Astrocyte (in vitro differentiated cells and primary cell): ENCODE measurements around the gene EMC8.

Experiments
- CTCF ChIP-seq: IDR thresholded peaks from 2 replicates; pipeline ENCODE4 v1.5.1; 2011; ENCODE audit warnings: low read depth, mild to moderate bottlenecking, inconsistent platforms, low read length, moderate library complexity; ENCODE audit not compliant: insufficient read depth
- EZH2 ChIP-seq: IDR thresholded peaks from 2 replicates; pipeline ENCODE4 v1.6.1; 2012; ENCODE audit warnings: mild to moderate bottlenecking, low read length, inconsistent platforms; ENCODE audit not compliant: insufficient read depth

GRCh38 chr16:85845266-85845665, 45.9 kb upstream of the EMC8 start:
- TF ChIP-seq CTCF, result no peak
- no peak for TF ChIP-seq EZH2
